ENCODE data around the gene GPR61. TPM values are rescaled to one million over a fixed set of nuclear protein-coding genes. Genes with fewer than 3 reads are reported as not detected.
A peak's percentile ranks its signal among the peaks of the same experiment; 100 is the strongest.

GPR61 gene
- total and polyA plus RNA-seq, 9 of the 15 experiments (the other 6 are each of a cell fraction or from before 2014, with no cell fraction given): 0.04 to 1.1 (median 0.25) TPM; not detected in 4

- TF ChIP-seq EP300 (IDR thresholded peaks at IDR 0.05; ENCODE audit: low read length) (0 out of 2 replicates have a peak, but pooled peaks have one; percentile 40), SP1 (CRISPR knock-in tag; IDR thresholded peaks at IDR 0.05) (peak; percentile 39; the same call in 1 of the 2 replicates), EP400 (IDR thresholded peaks at IDR 0.05) (peak; percentile 71; the same call in 1 of the 2 replicates), PRDM10 (IDR thresholded peaks at IDR 0.05; ENCODE audit: partially characterized antibody) (peak; percentile 45), FOSL1 (tag; conservative IDR thresholded peaks at IDR 0.05) (peak; percentile 26; the same call in 1 of the 2 replicates), ZNF263 (CRISPR knock-in tag; IDR thresholded peaks at IDR 0.05; ENCODE audit: borderline replicate concordance) (peak; percentile 18; the same call in 1 of the 2 replicates), STAG1 (CRISPR knock-in tag; IDR thresholded peaks at IDR 0.05; ENCODE audit: borderline replicate concordance) (peak; percentile 26; the same call in 1 of the 2 replicates), RAD21 (CRISPR knock-in tag; conservative IDR thresholded peaks at IDR 0.05 in 1 of 2, IDR thresholded peaks at IDR 0.05 in 1 of 2) (peak; percentile 98), ZNF766 (CRISPR knock-in tag; conservative IDR thresholded peaks at IDR 0.05) (peak; percentile 56; the same call in 1 of the 2 replicates), EGR1 (conservative IDR thresholded peaks at IDR 0.05) (peak; percentile 43; the same call in 1 of the 2 replicates), CTBP1 (IDR thresholded peaks at IDR 0.05; ENCODE audit: borderline replicate concordance) (peak; percentile 37; the same call in 1 of the 2 replicates), PKNOX1 (IDR thresholded peaks at IDR 0.05) (peak; percentile 80), PREB (CRISPR knock-in tag; IDR thresholded peaks at IDR 0.05) (0 out of 2 replicates have a peak, but pooled peaks have one; percentile 21), ATF1 (CRISPR knock-in tag; IDR thresholded peaks at IDR 0.05) (no peak), ATF1 (tag; IDR thresholded peaks at IDR 0.05) (peak; percentile 55), CHD1 (IDR thresholded peaks at IDR 0.05; ENCODE audit: low read length) (peak; percentile 56), MNT (conservative IDR thresholded peaks at IDR 0.05) (peak; percentile 54 to 60), ZNF165 (CRISPR knock-in tag; IDR thresholded peaks at IDR 0.05; ENCODE audit: borderline replicate concordance) (no peak)
These were observed 6.8 kb downstream of the GPR61 start (continued) for GRCh38 chr1:109546311-109547109.

Data from K562 (cell line).